Peyer's patch (tissue), 4 donors: ENCODE data around the gene SMIM10. TPM values are rescaled to one million over a fixed set of nuclear protein-coding genes. Genes with fewer than 3 reads are reported as not detected.

Experiments
- DNase-seq, 3 donors: peaks; one replicate each; pipeline ENCODE4 v3.0.0-alpha.2; 2017 to 2019
- H3K27ac ChIP-seq, 4 donors: fragments of 200-600 bp; sonication (generic); one replicate each; pipeline ENCODE4 v1.5.1; 2016 to 2019
- H3K27me3 ChIP-seq, 2 donors: fragments of 200-600 bp; sonication (generic); one replicate each; pipeline ENCODE4 v1.5.1; 2019
- H3K36me3 ChIP-seq, 3 donors: fragments of 200-600 bp; sonication (generic); one replicate each; pipeline ENCODE4 v1.5.1; 2016 to 2019
- H3K4me1 ChIP-seq, 4 donors: fragments of 200-600 bp; sonication (generic); one replicate each; pipeline ENCODE4 v1.5.1; 2016 to 2019
- H3K4me3 ChIP-seq, 4 donors: fragments of 200-600 bp; sonication (generic); 1 replicate in 3 of 4; 2 replicates in 1 of 4; pipeline ENCODE4 v1.5.1; 2016 to 2019; ENCODE audit warnings: mild to moderate bottlenecking in 1 of 4
- H3K9me3 ChIP-seq, 4 donors: fragments of 200-600 bp; sonication (generic); one replicate each; pipeline ENCODE4 v1.5.1; 2016 to 2019; ENCODE audit warnings: mild to moderate bottlenecking in 1 of 4
- POLR2A ChIP-seq, 2 donors: fragments of 450-650 bp; IDR thresholded peaks; one replicate each; pipeline ENCODE4 v1.5.1; 2017; ENCODE audit warnings: antibody characterized with exemption in 2 of 2, mild to moderate bottlenecking in 2 of 2, moderate library complexity in 2 of 2
- total RNA-seq, 4 donors: library from RNA; depleted of rRNA; stranded (reverse); fragments of >200 nt; gene quantifications; one replicate each; pipeline ENCODE4 v1.1.0, GENCODE V29; 2016
- TF ChIP-seq, protein P1 (sequence below), 6 experiments: fragments of 450-650 bp in 4 of 6; fragments of 200-600 bp in 2 of 6; sonication (generic) in 1 of 6; IDR thresholded peaks; one replicate each; pipeline ENCODE4 v1.5.1; 2017 to 2019; ENCODE audit warnings: antibody characterized with exemption in 6 of 6, mild to moderate bottlenecking in 3 of 6, moderate library complexity in 1 of 6

Gene SMIM10
- total RNA-seq, 4 donors from 2014 or later: 2.4 to 4.1 TPM; not detected in 2

DNA sequence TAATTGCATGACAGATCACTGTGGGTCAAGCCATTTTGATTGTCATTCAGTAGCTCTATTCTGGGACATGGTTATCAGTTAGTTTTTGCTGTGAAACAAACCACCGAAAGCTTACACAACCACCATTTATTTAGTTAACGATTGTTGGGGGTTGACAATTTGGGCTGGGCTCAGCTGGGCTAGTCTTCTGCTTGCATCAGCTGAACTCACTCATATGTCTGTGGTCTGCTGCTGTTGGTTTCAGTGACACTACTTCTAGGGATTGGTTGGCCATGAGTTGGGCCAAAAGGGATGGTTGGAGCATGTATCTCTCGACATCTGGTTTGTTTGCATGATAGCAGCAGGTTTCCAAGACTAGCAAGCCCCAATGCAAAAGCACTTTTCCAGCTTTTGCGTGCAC is 5.3 kb upstream of the SMIM10 start:
- Histone ChIP-seq H3K27me3 (no peaks in the 10 kb centered on the region), H3K4me3 (no peak overlapping the region)
- no peak for TF ChIP-seq POLR2A (IDR thresholded peaks at IDR 0.05)
- TF ChIP-seq, protein P1, sequence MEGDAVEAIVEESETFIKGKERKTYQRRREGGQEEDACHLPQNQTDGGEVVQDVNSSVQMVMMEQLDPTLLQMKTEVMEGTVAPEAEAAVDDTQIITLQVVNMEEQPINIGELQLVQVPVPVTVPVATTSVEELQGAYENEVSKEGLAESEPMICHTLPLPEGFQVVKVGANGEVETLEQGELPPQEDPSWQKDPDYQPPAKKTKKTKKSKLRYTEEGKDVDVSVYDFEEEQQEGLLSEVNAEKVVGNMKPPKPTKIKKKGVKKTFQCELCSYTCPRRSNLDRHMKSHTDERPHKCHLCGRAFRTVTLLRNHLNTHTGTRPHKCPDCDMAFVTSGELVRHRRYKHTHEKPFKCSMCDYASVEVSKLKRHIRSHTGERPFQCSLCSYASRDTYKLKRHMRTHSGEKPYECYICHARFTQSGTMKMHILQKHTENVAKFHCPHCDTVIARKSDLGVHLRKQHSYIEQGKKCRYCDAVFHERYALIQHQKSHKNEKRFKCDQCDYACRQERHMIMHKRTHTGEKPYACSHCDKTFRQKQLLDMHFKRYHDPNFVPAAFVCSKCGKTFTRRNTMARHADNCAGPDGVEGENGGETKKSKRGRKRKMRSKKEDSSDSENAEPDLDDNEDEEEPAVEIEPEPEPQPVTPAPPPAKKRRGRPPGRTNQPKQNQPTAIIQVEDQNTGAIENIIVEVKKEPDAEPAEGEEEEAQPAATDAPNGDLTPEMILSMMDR (IDR thresholded peaks at IDR 0.05): no peak

DNA sequence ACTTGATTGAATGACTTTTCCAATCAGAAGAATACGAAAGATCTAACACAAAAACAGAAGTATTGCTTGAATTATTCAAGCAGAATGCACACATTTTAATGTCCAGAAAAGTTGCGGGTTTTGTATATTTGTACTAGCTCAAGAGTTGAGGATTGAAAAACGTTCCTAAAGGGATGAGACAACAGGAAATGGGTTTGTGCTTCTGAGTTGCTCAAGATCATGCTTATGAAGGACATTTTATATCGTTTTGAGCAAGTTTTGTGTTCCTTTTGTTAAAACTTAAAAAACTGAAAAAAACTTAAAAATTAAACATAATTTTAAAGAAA is 353 bp upstream of the SMIM10 start:
- DNase-seq: no peak
- Histone ChIP-seq H3K27ac (peak overlapping the region in 1 of 4 donors; percentile 6), H3K27me3 (no peaks in the 10 kb centered on the region), H3K9me3 (no peaks in the 10 kb centered on the region), H3K4me3 (peak overlapping the region in 1 of 4 donors; percentile 49), H3K4me1 (no peaks in the 10 kb centered on the region), H3K36me3 (no peaks in the 10 kb centered on the region)
- TF ChIP-seq, protein P1 (IDR thresholded peaks at IDR 0.05): no peak

More for the DNA sequence above, 5.3 kb upstream of the SMIM10 start:
- no peak for DNase-seq
- Histone ChIP-seq H3K27ac (no peak overlapping the region), H3K9me3 (no peaks in the 10 kb centered on the region), H3K4me1 (no peaks in the 10 kb centered on the region), H3K36me3 (no peaks in the 10 kb centered on the region)

DNA sequence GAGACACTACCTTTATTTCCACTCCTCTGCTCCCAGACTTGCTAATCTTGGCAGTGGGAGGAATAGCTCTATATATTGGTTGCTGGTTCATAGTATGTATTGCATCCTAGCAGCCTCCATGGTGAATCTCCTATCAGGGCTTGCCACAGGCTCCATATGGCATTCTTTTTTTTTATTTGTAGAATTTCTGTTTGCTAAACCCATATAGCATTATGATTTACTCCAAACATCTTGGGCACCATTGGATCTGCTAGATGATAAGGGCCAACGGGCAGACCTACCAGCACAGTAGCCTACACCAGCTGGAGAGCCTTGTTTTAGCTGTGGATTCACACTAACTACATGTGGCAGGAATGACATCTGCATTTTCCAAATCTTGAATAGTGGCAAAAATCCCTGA is 6.9 kb downstream of the SMIM10 start:
- Histone ChIP-seq H3K9me3 (no peaks in the 10 kb centered on the region), H3K4me3 (no peak overlapping the region), H3K27ac (no peak overlapping the region), H3K4me1 (no peaks in the 10 kb centered on the region), H3K36me3 (no peaks in the 10 kb centered on the region), H3K27me3 (no peaks in the 10 kb centered on the region)
- no peak for DNase-seq
- TF ChIP-seq POLR2A (IDR thresholded peaks at IDR 0.05): no peak
- TF ChIP-seq, protein P1 (IDR thresholded peaks at IDR 0.05): no peak

DNA sequence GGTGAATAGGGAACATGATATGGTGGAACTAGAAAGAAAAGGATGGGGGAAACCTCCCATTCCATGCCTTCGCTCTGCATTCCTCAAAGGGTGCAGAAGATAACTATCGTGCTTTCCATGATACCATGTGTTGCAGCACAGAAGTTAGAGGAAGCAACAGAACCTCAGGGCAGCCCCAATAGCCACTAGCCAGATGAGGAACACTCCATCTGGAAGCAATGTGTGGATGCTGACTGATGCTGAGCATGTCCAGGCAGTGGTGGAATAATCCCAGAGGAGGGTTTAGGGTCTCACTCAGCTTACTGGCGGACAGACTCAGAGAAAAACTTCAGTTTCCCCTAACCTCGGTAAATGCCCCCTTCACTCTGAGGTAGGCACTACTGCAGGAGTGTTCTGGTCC is 7.5 kb downstream of the SMIM10 start:
- DNase-seq: no peak
- H3K27me3 ChIP-seq: no peaks in the 10 kb centered on the region
- no peak overlapping the region for H3K4me3 ChIP-seq
- no peaks in the 10 kb centered on the region for H3K9me3 ChIP-seq
- no peaks in the 10 kb centered on the region for H3K4me1 ChIP-seq
- TF ChIP-seq, protein P1 (IDR thresholded peaks at IDR 0.05): no peak
- no peak for TF ChIP-seq POLR2A (IDR thresholded peaks at IDR 0.05)
- H3K27ac ChIP-seq: no peak overlapping the region
- H3K36me3 ChIP-seq: no peaks in the 10 kb centered on the region

DNA sequence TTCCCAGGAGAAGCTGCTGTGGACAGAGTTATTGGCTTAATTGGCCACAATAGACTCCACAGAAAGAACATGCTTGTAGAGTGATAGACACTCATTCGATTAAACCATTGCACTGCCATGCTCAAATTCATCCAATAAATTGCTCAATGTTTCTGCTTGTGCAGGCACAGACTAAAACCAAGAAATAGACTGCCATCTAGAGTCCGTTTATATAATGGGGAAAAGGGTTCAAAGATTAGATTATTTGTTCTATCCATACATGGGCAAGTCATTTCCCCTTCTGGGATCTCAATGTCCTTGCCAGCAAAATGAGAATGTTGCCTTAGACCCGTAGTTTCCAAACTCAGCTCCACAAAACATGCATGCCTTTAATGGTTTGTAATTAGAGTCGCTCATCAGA is 8.7 kb downstream of the SMIM10 start:
- Histone ChIP-seq H3K9me3 (no peaks in the 10 kb centered on the region), H3K27ac (no peak overlapping the region), H3K27me3 (no peaks in the 10 kb centered on the region), H3K36me3 (no peaks in the 10 kb centered on the region), H3K4me1 (no peaks in the 10 kb centered on the region), H3K4me3 (no peak overlapping the region)
- DNase-seq: no peak
- TF ChIP-seq POLR2A (IDR thresholded peaks at IDR 0.05): no peak
- TF ChIP-seq, protein P1 (IDR thresholded peaks at IDR 0.05): peak in 4 of 6 experiments; percentile 30 to 54 (median 40)

DNA sequence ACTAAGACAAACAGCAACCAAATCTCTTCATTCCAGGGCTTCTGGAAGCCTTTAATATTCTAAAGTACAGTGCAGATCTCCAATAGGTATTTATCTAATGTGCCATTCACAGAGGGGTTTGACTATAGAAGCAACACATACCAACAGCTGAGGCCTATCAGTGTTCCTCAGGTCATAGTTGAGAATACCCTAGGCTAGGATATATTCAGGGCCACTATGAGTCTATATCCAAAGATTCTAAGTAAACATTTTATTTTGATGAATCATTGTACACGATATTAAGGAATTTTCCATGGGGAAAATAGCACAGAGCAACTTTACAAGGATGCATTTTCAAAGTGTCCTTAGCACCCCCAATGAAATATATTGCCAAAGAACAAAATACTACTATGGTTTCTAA is 9.7 kb downstream of the SMIM10 start:
- no peak overlapping the region for H3K4me3 ChIP-seq
- H3K4me1 ChIP-seq: no peaks in the 10 kb centered on the region
- no peak overlapping the region for H3K27ac ChIP-seq
- no peak for DNase-seq
- no peaks in the 10 kb centered on the region for H3K36me3 ChIP-seq
- no peaks in the 10 kb centered on the region for H3K27me3 ChIP-seq
- no peak for TF ChIP-seq POLR2A (IDR thresholded peaks at IDR 0.05)
- TF ChIP-seq, protein P1 (IDR thresholded peaks at IDR 0.05): no peak
- no peaks in the 10 kb centered on the region for H3K9me3 ChIP-seq
